SH-SY5Y (cell line): ENCODE measurements around the gene CCRL2.

ENCODE experiments used
- GATA2 ChIP-seq: IDR thresholded peaks from 2 replicates; pipeline ENCODE4 v1.6.1; 2011; ENCODE audit warnings: mild to moderate bottlenecking, low read depth, low read length
- GATA3 ChIP-seq: IDR thresholded peaks from 2 replicates; pipeline ENCODE4 v1.6.1; 2011; ENCODE audit warnings: low read depth, mild to moderate bottlenecking, low read length, moderate library complexity

CCRL2 gene

GRCh38 chr3:46427916-46428833, 21.1 kb downstream of the CCRL2 start:
- TF ChIP-seq GATA2, result no peak
- TF ChIP-seq GATA3, result no peak

DNA sequence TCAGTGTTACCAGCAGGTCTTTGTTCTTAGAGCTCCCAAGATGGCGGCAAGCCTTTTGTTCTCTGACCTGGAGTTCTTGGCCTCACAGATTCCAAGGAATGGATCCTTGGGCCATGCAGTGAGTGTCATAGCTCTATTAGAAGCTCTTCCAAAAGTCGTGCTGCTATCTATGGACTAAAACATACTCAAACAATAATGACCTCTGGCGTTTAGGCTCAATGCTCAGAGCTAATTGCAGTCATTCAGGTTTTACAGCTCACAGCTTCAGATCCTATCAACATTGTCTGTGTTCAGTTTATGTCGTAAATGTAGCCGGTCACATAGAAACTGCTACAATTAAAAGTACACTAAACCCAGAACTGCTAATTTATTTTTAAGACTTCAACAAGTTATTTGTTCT, 22.2 kb downstream of the CCRL2 start:
- no peak for TF ChIP-seq GATA2
- TF ChIP-seq GATA3, result no peak

DNA sequence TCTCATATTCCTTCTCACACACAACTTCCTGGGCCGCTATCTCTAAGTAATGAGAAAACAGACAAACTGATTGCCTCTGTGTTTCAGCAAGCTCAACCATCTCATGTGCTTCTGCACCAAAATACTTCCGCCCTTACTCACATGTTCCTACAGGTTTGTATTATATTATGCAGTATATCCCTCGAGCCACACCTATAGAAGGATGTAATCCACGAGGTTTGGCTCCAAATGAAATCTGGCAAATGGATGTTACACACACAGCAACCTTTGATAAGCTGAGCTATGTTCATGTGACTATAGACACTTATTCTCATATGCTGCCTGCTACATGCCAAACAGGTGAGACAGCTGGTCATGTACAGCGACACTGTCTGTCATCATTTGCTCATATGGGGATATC, 22.6 kb downstream of the CCRL2 start:
- TF ChIP-seq GATA3 (no peak), GATA2 (no peak)

DNA sequence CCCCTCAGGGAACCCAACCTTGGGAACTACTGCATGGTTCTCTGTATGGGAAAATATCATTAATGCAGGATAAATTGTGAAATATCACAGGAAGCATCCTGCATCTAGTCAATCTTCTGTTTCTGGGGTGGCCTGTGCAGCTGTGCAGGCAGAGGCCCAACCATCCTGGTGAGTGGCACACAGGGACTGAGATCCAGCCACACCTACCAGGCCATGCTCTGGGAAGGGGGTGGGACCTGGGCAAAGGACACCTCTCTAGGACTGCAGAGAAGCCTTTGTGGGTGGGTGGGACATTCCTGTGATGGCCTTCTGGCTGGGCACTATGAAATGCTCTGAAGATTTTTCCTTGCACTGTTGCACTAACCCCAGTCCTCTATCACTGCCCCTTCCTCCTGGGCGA, 26.8 kb downstream of the CCRL2 start:
- TF ChIP-seq GATA3 (no peak), GATA2 (no peak)

- TF ChIP-seq GATA2 (no peak), GATA3 (no peak)
Measured at GRCh38 chr3:46435081-46435726, 28.1 kb downstream of the CCRL2 start.

DNA sequence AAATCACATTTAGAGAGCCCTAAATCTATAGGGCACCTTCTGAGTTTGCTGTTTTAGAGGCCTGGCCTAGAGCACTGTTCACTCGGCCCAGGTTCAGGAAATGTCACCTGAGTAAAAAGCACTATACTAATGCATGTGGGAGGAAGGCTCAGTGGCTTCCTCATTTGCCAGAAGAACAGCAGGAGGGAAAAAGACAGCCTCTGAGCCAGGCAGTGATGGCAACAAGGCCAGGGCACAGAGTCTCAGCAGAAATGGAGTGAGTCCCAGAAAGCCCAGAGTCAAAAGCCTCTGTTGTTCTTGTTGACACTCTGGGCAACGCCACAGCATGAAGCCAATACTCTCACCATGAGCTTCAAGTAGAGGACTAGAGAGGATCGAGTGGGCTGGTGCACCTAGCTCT, 31.8 kb downstream of the CCRL2 start:
- TF ChIP-seq GATA3 (no peak), GATA2 (no peak)

- TF ChIP-seq GATA2 (no peak), GATA3 (no peak)
Measured at GRCh38 chr3:46440531-46441294, 33.7 kb downstream of the CCRL2 start.

- TF ChIP-seq GATA3 (no peak), GATA2 (no peak)
Measured at GRCh38 chr3:46442576-46443530, 35.8 kb downstream of the CCRL2 start.

DNA sequence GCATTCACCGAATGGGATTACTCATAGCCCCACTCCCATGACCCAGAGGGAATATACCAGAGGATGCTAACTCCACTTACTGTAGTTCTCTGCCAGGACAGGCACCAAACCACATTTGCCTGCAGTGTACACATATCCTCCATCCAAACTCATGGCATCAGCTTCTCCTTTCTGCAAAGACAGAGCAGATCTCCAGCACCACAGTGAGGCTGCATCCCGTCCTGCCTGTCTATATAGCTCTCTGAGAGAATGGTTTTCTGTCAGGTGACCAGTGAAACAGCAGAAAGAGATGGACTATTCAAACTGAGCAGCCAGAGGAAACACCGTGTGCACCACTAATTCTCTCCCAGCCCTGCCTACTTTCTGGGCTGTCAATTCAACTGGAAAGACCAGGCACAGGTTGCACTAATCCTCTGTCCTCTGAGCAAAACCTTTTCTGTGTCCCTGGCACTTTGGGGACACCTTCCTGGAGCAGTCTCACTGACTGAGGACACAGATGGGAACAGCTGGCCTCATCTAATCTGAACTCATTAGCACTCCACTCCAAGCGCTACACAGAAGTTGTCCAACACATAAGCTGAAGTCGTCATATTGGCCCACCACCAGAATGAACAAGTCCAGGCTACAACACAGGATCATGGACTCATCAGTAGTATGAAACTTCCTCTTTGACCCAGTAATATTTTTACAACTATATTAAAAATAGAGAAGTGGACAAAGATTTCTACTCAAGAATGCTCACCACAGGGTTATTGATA, 40.3 kb downstream of the CCRL2 start:
- TF ChIP-seq GATA2, result no peak
- TF ChIP-seq GATA3, result no peak

DNA sequence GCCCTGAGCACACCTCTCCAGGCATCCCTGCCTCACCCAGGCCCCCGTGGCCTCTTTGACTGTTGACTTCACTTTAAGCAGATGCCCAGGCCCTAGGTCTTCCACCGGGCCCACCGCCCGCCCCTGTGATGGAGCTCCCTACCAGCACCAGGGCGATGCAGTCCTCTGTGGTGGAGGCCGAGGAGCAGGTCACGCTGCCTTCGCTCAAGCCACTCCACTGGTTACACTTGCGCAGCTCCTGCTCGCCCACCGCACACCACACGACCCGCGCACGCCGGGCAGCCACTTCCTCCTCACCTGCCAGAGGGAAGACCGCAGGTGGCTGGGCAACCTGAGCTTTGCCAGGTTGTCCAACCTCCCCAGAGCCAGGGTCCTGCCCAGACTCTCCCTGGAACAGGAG, 41.7 kb downstream of the CCRL2 start:
- no peak for TF ChIP-seq GATA3
- TF ChIP-seq GATA2, result no peak

DNA sequence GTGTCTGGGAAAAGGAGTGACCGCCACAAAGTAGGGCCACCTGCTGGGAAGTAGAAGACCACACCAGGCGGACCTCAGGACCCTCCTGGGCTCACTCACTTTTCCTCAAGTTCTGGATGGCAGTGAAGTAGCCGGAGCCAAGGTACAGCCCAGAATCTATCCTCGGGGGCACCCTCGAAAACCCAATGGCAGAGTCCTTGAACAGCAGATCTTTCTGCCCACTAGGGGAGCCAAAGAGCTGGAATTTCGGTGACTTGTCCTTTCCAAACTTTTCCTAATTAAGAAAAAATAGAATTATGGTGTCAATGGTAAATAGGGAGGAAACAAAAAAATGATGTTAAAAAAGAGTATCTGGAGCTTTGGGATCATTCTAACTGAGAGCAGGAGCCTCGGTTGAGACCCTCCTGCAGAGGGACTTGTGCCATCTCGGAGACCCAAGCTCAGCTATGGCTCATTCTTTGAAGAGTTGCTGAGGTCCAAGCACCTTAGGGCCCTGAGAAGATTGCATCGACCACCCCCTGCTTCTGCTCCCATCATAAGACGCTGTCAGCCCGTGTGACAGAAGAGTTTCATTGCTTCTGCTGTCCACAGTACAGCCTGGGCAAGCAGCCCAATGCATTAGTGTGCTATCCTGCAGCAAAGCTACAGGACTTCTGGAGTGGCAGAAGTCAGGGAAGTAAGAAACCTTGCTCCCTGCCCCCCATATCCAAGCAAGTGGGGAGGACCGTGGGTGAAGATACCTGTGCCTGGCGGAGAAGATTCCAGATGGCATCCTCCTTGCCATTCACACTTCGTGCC, 42.9 kb downstream of the CCRL2 start:
- TF ChIP-seq GATA3 (no peak), GATA2 (no peak)
